GM19455 (cell line): ENCODE results near the gene CCDC74B.
"Not testable (repeated sequence)": the region's sequence is repeated elsewhere in the genome, so short reads cannot be mapped to it uniquely, and the experiment has no call there.

Experiments
- ATAC-seq: cut with Tn5 transposase; IDR thresholded peaks from one replicate; pipeline ENCODE4 v1.9.1; 2021; ENCODE audit not compliant: unreplicated experiment

CCDC74B gene

DNA sequence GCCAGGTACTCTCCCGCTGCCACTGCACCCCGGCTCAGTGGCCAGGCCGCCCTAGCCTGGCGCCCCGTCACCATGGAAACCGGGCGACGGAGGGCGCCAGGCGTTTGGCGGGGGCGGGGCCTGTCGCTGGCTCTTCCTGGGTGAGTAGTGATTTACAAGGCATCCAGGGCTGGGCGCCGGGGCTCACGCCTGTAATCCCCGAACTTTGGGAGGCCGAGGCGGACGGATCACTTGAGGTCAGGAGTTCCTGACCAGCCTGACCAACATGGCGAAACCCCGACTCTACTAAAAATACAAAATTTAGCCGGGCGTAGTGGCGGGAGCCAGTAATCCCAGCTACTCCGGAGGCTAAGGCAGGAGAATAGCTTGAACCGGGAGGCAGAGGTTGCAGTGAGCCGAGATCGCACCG is at the start of gene CCDC74B:
CCDC74B (minus strand) TSS at position 107 of the 409 bp plus-strand sequence. CDS start 116 bp downstream, outside the sequence.
- peak; percentile 92 for ATAC-seq

DNA sequence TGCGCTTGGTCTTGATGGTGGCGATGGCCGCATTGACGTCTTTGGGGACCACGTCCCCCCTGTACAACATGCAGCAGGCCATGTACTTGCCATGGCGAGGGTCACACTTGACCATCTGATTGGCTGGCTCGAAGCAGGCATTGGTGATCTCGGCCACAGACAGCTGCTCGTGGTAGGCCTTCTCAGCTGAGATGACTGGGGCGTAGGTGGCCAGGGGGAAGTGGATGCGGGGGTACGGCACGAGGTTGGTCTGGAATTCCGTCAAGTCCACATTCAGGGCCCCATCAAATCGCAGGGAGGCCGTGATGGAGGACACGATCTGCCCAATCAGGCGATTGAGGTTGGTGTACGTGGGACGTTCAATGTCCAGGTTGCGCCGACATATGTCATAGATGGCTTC is 48.9 kb upstream of the CCDC74B start:
- ATAC-seq: not testable (repeated sequence)

- ATAC-seq: not testable (repeated sequence)
These were observed 47.5 kb upstream of the CCDC74B start for GRCh38 chr2:130192451-130192850.

DNA sequence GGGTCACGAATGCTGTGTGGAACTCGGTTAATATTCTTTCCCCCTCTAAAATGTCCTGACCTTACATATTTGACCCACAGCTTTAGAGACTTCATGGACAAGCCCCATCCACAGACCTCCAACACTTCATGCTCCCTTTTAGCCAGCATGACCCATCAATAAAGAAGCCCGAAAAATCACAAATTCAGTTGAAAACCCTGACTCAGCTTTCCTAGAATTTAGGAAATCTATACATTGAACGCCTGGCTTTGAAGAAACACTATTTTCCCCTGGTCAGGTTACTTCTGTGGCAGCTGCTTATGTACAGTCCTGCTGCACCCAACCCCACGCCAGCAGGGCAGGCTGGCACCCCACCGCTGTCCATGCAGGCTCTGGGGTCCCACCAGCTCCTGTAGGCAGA is 46.4 kb upstream of the CCDC74B start:
- not testable (repeated sequence) for ATAC-seq

DNA sequence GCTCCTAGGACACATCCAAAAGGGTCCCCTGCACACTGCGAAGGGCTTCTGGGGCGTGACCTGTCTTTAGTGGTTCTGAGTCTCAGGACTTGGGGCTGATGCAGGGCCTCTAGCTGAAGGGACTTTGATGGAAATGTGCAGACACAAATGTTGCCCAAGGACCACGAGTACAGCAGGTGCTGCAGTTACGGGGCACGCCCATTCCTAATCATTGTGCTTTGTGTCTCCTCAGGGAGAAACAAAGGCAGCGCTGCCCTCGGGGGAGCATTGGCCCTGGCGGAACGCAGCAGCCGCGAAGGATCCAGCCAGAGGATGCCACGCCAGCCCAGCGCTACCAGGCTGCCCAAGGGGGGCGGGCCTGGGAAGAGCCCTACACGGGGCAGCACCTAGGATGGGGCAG is 45.3 kb upstream of the CCDC74B start:
- ATAC-seq: no peak

DNA sequence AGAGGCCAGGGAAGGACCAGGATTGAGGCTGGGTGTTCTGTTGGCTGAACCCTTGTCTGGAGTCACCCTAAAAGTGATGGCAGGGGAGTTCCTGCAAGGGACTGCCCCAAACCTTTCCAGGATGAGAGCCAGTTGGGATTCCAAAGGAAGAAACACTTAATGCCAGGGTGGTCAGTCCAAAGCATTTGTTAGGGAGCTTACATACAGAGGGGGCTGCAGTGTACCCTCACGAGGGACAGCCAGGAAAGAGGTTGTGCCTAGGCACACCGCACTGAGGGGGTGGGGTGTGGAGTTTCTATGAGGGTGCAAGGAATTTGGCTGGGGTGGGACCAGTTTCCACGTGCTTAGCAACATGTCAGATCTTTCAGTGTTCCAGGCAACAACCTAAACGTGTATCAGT is 44.0 kb upstream of the CCDC74B start:
- not testable (repeated sequence) for ATAC-seq

DNA sequence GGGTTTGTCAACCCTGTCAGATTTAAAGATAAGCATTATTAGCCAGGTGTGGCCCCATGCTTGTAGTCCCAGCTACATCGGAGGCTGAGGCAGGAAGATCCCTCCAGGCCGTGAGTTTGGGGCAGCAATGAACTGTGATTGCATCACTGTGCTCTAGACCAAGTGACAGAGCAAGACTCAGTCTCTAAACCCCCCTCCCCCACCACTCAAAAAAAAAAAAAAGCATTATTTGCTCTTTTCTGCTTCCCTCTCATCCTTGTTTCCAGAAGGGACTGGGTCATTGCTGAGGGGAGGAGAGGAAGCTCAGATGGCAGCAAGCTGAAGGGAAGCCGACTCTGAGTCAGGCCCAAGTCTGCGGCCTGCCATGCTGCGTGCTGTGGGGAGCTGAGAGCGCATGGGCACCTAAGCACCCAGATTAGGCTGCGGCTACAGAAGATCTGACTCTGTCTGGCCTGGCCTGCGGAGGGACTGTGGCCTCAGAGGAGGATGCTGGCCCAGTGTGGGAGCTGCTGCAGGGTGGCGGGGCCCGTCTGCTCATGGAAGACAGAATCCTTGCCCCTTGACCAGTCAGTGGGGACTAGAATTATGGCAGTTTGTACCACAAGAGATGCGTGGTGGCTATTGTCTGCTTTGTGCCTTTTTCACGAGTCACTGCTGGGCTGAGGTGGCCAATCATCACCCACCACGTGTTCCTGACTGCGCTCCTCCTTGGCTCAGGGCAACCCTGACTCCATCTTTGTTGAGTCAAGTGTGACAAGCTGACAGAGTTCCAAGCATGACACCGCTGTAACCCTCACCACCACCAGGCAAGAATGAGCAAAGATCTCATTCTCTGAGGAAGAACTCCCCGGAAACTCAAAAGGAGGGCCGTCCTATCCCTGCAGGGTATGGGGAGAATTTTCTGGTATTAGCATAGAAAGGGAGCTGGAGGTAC is 43.2 kb upstream of the CCDC74B start:
- ATAC-seq: not testable (repeated sequence)

- ATAC-seq: no peak
These were observed 42.4 kb upstream of the CCDC74B start for GRCh38 chr2:130187268-130187667.

- ATAC-seq: no peak
These were observed 41.5 kb upstream of the CCDC74B start for GRCh38 chr2:130186391-130186790.

DNA sequence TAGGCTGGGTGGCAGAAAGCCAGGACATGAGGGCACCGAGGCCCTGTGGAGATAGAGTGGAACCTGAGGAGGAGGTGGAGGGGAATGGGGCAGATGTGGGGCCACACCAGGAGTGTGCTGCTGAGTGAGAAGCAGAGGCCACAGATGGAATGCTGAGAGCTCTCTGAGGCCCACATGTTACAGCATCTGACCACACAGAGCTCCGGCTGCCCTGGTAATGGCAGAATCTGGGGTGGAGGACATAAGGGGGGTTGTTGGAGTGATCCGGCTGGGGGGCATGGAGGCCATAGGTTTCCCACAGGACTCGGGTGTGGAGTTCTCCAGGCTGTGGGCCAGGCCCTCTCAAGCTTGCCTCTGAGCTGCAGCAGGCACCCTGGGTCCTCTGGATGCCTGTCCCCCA is 41.0 kb upstream of the CCDC74B start:
- ATAC-seq: no peak

- no peak for ATAC-seq
These were observed 40.5 kb upstream of the CCDC74B start for GRCh38 chr2:130185436-130185835.

DNA sequence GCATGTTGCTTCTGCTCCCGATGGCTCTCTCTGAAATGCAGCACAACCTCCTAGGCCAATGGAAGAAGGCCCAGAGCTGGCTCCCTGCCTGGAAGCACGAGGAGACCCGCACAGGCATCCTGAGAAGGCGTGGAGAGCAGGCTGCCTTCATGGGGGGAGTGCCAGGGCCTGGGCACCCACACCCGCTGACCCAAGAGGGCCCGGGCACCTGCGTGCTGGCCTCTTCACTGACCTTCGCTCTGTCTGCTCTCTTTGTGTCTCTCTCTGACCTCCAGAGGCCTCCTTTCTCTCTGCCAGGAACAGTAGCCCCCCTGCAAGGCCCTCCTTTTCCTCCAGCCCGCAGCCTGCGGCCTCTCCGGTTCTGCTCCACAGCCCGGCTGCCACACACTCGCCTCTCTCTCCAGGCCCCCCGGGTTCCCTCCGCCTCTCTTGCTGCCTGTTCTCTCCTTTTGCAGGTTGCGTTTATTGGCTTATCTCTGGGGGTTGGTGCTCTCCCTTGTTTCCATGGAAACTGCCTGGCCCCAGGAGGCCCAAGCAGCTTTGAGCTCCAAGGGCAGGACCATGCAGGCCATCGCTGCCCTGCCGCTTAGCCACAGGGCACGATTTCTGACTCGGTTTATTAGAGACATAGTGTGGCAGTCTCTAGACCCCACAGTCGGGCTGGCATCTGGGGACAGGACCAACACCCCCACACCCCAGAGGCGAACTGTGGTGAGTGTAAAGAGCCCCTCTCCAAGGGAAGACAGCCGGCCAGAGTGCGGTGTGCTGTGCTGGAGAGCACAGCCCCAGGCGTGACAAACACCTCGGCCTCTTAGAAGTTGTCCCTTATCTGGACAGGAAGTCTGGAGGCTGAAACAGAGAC is 38.8 kb upstream of the CCDC74B start:
- no peak for ATAC-seq

- peak; percentile 32 for ATAC-seq
These were observed 38.1 kb upstream of the CCDC74B start for GRCh38 chr2:130182826-130183511.

DNA sequence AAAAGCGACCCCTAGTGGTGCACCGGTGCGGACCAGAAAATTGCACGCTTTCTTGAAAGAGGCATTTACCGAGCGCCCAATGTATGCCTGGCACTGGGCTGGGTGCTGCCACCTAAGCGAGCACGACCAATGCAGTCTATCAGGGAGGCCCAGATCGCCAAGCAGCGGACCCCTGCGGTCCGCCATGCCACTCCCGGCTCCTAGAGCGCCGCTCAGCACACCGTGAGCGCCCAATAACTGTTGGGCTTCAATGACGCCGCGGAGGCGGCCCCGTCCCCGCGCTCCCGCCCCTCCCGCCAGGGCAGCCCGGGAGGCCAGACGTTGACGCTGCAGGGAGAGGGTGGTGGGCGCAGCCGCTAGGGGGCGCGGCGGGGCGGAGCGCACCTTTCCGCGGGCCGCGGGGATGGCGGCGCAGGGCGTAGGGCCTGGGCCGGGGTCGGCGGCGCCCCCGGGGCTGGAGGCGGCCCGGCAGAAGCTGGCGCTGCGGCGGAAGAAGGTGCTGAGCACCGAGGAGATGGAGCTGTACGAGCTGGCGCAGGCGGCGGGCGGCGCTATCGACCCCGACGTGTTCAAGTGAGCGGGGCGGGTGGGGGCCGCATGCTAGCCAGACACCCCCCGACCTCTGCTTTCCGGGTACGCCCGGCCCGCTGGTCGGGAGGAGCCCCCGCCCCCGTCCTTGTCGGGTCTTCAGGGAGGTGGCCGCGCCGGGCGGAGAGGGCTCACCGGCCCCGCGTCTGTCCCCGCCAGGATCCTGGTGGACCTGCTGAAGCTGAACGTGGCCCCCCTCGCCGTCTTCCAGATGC is 37.2 kb upstream of the CCDC74B start, which contains the start of gene MZT2B:
MZT2B (plus strand) TSS at position 383 of the 803 bp plus-strand sequence; CDS start at position 404, 21 bp downstream.
- peak; percentile 83 for ATAC-seq

DNA sequence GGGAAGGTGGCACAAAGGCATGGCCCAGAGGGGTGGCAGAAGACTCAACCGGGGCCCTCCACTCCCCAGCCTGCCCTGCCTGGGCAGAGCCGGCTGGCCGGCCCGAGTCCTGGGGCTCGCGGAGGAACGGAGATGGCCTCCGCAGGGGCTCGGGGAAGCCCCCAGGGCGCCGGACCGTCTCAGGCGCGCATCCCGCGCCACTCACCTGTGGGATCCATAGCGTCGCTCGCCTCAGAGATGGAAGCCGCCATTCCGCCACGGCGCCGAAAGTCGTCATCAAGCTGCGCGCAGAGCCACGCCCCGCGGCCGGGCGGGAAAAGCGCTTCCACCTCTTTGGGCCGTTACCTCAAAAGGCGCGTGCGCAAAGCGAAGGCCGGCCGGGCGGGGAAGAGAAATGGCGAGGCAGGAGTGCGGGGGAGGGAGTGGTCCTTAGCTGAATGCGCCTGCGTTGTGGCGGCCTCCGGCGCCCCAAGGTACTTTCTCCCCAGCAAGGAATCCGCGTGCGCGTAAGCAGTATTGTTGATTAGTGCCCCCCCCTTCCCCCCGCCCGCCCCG is 36.5 kb upstream of the CCDC74B start, which contains the start of gene SMPD4:
SMPD4 (minus strand) TSS at position 278 of the 555 bp plus-strand sequence. CDS start 5,010 bp downstream, outside the sequence.
- peak; percentile 47 for ATAC-seq

DNA sequence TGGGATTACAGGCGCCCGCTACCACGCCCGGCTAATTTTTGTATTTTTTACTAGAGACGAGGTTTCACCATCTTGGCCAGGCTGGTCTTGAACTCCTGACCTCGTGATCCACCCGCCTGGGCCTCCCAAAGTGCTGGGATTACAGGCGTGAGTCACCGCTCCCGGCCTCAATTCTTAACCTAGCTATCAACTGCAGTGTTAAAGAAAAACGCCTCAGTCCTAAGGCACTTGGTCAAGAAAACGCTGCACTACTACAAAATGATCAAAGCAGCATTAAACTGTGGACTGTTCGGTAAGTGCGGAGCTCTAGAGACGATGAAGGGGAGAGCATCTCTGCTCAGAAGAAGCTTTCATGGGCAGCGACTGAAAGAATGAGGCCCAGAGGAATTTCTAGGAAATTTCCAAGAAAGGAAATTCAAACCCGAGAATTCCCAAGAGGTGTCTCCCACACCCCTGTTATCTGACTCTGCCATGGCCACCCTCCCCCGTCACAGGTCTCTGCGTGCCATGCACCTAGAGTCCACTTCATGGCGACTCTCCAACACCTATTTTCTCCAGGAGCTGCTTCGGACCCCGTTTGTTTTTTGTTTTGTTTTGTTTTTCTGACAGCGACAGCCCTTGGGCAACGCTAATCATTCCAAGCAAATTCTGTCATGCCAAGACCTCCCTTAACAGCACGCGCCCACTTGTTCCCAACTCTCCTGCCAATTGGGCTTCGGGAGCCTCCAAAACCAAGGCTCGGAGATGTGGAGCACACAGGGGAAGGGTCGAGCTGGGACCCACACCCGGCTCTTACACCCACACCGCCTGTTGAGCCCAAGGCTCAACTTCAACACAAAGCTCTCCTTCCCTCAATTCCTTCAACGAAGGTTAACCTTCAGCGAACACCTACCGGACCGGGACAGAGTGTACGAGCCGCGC is 35.8 kb upstream of the CCDC74B start:
- ATAC-seq: not testable (repeated sequence)

- peak; percentile 77 for ATAC-seq
These were observed 30.0 kb upstream of the CCDC74B start for GRCh38 chr2:130174866-130175265.

DNA sequence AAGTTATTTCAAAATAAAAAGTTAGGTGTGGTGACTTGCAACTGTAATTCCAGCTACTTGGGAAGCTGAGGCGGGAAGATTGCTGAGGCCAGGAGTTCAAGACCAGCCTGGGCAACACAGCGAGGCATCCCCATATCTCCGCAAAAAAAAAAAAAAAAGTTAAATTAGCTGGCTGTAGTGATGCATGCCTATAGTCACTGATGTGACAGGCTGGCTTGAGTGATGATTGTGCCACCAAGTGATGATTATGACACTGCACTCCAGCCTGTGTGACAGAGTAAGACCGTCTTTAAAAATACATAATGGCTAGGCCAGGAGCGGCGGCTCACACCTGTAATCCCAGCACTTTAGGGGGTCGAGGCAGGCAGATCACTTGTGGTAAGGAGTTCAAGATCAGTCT is 25.0 kb upstream of the CCDC74B start:
- no peak for ATAC-seq
